WI38 (cell line): ENCODE results near the gene BRINP3.

Experiments
- H3K4me3 ChIP-seq: 2 replicates; pipeline ENCODE4 v1.5.1; 2011; ENCODE audit warnings: low read depth, mild to moderate bottlenecking, control low read depth, low read length
- CTCF ChIP-seq: IDR thresholded peaks from 2 replicates; pipeline ENCODE4 v1.5.1; 2012; ENCODE audit warnings: low read depth, mild to moderate bottlenecking, control low read depth, low read length

Gene BRINP3

GRCh38 chr1:190262538-190262937, 215.1 kb downstream of the BRINP3 start:
- TF ChIP-seq CTCF, result no peak
- H3K4me3 ChIP-seq, result no peak overlapping the region

- no peak overlapping the region for H3K4me3 ChIP-seq
- no peak for TF ChIP-seq CTCF
These were observed 218.2 kb downstream of the BRINP3 start for GRCh38 chr1:190259424-190259823.

- no peak for TF ChIP-seq CTCF
- no peak overlapping the region for H3K4me3 ChIP-seq
These were observed 219.7 kb downstream of the BRINP3 start for GRCh38 chr1:190258003-190258402.

- no peak for TF ChIP-seq CTCF
These were observed 225.6 kb downstream of the BRINP3 start for GRCh38 chr1:190252046-190252445.

GRCh38 chr1:190250368-190250767, 227.3 kb downstream of the BRINP3 start:
- no peak for TF ChIP-seq CTCF
- no peak overlapping the region for H3K4me3 ChIP-seq

More at GRCh38 chr1:190252046-190252445, 225.6 kb downstream of the BRINP3 start:
- no peak overlapping the region for H3K4me3 ChIP-seq

GRCh38 chr1:190244406-190244805, 233.3 kb downstream of the BRINP3 start:
- TF ChIP-seq CTCF, result no peak
- H3K4me3 ChIP-seq, result no peak overlapping the region

- no peak for TF ChIP-seq CTCF
- no peak overlapping the region for H3K4me3 ChIP-seq
These were observed 234.6 kb downstream of the BRINP3 start for GRCh38 chr1:190243056-190243455.
